Measurements from ENCODE around the gene HOXB3.
"Not testable (repeated sequence)": the region's sequence is repeated elsewhere in the genome, so short reads cannot be mapped to it uniquely, and the experiment has no call there.

The HOXB3 gene

DNA sequence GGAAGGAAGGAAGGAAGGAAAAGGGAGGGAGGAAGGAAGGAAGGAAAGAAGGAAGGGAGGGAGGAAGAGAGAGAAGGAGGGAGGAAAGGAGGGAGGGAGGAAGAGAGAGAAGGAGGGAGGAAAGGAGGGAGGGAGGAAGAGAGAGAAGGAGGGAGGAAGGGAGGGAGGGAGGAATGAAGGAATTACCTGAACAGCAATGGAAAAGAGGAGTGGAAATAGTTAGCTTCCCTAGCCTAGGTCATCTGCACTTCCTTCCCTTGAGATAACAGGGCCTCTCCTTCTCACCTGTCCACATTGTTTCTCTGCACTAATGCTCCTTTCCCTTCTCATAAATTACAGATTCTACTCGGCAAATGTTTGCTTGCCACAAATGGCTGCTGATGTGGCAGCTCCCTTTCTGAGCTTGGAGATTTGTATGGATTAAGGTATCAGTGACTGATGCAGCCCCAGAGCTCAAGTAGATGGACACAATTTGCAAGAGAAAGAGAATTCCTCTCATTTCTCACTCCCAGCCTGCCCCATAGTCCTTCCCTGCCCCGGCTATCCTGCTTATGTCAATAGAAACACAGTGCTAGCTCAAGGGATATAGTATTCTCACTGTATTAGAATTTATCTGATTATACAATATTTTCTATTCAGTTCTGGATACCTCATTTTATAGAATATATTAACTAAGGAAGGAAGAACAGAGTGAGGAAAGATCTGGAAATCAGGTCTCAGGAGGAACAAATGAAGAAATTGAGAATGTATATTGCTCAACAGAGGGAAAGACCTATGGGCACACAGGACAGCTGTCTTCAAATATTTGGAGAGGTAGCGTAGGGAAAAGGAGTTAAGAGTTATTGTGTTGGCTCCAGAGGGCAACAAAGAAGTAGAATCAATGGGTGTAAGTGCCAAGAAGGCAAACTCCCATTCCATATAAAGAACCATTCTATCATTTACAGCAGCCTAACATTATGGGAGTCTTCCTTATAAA is 73.8 kb downstream of the HOXB3 start:
- no peak for DNase-seq

DNA sequence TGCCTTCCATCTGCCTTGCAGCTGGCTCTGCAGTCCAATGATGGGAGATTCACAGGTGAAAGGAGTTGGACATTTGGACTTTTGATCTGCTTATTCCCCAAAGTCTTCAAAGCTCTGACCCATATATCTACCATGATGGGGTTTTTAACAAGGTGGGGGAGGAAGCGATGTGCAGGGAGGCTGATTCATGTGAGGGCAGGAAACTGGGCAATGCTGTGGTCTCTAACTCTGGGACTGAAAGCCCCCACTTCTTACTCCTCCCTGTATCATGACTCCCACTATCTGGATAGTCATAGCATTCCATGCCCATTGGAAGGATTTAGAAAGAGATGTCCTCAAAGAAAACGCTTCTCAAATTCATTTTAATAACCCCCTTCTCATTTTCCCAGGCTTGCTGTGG is 75.6 kb downstream of the HOXB3 start:
- DNase-seq = no peak

DNA sequence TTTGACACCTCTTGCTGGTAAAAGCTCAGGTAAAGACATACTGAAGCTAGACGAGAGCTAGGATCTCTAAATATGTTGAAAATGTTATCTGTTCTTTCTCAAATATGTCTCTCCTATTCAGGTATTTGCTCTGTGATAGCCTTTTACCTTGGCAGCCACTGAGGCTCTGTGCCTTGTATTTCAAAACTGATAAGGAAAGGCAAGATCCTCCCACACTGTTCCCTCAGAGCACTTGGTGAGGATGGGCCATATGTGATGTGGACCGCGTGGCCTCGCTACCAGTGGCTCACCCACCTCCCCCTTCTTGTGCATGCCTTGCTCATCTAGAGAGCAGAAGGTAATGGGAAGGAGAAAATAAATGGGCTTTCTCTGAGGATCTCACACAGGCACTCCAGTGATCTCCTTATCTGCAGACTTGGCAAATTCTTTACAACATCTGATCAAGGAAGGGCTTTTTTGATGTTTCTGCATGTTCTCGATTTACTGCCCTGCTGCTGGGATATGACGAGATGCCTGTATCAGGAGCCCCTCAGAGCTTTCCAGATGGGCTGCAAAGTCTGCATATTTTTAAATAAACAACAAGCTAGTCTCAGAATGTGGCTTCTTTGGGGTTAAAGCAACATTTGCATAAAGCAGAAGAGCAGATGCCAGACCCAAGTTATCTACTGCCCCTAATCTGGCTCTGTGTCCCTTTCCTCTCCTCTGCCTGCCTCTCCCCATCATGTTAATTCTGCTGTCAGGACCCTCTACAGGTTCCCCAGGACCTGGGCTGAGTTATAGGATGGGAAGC is 76.2 kb downstream of the HOXB3 start:
- no peak for DNase-seq

DNA sequence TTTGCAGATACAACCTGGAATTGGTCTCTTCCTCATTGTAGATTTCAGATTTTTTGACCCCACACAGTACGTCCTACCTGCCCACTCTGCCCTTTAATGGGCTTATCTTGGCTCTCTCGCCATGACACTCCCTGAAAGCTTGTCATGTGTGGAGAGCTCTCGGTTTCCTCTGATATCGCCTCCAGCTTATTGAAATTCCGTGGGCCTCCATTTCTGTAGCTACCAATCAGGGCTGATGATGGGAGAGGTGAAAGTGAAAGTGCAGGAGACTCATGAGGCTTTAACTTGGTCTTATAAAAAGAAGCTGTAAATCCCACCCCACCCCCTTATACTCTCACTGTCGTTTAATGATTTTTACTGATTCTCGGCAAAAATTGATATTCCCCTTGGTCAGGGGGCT is 76.9 kb downstream of the HOXB3 start:
- DNase-seq = no peak

DNA sequence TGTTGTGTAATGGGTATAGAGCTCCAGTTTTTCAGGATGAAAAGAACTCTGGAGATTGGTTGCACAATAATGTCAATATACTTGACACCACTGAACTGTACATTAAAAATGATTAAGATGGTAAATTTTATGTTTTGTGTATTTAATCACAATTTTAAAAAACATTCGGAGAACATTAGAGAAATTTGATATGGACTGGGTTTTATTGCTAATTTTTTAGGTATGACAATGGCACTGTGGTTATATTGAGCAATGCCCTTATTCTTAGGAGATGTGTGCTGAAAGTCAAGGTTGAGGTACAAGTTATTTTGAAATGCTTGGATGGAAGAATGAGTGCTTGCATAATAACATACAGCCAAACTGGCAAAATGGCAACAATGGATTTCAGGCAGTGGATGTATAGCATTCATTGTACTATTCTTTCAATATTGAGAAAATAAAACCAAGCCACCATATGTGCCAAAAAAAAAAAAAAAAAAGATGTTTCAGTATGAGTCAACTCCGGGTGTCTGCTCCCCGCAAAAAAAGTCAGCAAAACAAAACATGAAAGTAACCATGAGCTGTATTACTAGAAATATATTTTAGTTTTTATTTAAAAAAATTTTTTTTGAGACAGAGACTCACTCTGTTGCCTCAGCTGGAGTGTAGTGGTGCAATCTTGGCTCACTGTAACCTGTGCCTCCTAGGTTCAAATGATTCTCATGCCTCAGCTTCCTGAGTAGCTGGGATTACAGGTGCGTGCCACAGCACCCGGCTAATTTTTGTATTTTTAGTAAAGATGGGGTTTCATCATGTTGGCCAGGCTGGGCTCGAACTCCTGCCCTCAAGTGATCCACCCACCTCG is 79.1 kb downstream of the HOXB3 start:
- DNase-seq = peak; percentile 28

DNA sequence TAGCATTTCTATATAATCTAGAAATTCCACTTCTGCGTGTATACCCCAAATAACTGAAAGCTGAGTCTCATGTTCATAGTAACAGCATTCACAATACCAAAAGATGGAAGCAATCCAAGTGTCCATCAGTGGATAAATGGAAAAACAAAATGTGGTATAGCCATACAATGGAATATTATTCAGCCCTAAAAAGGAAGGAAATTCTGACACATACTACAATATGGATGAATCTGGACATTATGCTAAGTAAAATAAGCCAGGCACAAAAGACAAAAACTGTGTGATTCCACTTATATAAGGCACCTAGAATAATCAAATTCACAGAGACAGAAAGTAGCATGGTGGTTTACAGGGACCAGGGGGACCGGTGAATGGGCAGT is 79.7 kb downstream of the HOXB3 start:
- DNase-seq = no peak

DNA sequence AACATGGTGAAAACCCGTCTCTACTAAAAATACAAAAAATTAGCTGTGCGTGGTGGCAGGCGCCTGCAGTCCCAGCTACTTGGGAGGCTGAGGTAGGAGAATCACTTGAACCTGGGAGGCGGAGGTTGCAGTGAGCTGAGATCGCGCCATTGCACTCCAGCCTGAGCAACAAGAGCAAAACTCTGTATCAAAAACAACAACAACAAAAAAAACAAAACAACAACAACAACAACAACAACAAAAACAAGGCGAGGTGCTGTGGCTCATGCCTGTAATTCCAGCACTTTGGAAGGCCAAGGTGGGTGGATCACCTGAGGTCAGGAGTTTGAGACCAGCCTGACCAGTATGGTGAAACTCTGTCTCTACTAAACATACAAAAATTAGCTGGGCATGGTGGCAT is 80.3 kb downstream of the HOXB3 start:
- DNase-seq = not testable (repeated sequence)

DNA sequence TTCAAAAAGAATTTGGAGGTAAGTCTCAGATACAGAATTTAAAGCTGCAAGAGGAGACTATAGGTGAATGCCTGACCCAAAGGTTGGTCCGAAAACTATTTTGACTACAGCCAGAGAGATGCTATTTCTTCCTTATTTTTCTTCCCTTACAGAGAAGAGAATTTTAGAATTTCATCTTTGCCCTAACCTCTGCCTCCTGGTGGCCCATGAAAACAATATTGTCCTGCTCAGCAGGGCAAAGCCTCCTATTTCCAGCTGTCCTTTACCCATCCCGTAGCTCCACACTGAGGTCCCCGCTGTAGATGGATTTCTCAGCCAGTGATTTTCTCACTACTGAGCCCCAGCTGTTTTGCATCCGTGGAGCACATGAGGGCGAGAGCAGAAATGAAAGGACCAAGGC is 83.8 kb downstream of the HOXB3 start:
- DNase-seq = no peak

DNA sequence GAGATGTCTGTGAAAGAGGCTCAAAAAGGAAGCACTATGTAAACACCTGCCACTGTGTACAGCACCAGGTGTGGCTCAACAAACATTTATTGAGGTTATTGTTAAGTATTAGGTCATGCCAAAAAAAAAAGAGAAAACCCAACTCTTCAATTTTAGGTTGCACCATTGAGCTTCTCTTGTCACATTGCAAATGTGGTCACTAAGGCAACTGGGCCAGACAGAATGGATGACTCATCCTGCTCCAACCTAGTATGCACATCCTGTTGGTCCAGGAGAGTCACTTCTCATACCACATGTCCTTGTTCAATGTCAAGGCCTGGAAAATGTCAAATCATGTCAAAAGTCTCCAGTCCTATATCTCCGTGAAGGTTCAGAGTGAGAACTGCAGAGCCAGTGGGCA is 84.3 kb downstream of the HOXB3 start:
- DNase-seq = peak; percentile 43

DNA sequence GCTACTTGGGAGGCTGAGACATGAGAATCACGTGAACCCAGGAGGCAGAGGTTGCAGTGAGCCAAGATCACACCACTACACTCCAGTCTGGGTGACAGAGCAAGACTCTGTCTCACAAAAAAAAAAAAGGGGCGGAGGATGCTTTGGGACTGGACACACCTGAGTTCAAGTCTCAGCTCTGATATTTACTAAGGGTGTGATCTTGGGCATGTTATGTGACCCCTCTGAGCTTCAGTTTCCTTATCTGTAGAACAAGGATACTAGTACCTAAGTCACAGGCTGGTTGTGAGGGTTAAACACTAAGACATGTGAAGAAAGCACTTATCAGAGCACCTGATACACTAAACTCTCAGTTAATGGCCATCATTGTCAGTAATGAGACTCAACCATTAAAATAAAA is 85.1 kb downstream of the HOXB3 start:
- no peak for DNase-seq

DNA sequence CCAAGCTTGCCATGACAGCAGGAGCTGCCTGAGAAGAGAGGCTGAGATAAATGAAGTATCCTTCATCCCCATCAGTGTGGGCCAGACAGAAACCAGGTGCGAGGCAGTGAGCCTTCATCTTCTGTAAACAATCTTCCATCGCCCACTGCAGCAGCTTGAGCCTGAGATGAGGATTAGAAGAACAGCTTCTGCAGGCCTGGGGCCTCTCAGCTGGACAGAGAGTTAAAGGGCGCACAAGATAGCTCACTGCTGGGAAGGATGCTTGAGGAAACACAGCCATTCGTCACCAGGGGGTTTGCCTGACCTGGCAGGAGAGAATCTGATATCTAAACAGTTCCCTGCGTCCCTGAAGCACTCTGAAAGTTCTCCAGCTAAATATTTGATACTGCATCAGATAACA is 86.3 kb downstream of the HOXB3 start:
- DNase-seq = no peak

DNA sequence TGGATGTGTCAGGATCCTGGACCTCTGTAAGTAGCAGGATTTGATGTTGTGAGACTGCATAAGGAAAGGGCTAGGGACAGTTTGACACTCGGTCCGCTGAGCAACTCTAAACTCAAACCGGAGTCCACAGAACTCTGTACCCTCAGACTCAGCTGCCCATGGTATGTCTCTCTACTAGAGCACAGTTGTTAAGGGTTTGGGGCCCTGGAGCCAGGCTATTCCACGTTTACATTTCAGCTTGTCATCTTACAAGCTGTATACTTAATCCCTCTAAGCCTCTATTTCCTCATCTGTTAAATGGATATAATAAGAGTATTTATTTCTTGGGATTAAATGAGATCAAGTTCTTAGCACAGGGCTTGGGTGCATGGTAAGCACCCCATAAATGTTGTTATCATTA is 87.1 kb downstream of the HOXB3 start:
- no peak for DNase-seq

DNA sequence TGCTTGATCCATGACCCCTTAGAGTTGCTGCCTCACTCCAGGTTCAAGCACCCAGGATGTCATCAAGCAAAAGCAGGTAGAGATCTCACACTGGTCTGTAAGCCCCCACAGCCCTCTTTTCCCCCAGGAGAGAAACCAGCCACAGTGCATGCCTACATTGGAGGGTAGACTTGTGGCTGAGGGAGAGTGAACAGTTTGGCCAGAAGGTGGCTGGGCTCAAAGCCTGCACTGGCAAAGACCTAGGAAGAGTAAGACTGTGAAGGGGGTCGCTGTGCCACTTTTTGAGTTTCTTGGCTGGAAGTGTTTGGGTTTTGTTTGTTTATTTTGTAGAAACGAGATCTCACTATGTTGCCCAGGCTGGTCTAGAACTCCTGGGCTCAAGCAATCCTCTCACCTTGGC is 87.7 kb downstream of the HOXB3 start:
- DNase-seq = no peak

DNA sequence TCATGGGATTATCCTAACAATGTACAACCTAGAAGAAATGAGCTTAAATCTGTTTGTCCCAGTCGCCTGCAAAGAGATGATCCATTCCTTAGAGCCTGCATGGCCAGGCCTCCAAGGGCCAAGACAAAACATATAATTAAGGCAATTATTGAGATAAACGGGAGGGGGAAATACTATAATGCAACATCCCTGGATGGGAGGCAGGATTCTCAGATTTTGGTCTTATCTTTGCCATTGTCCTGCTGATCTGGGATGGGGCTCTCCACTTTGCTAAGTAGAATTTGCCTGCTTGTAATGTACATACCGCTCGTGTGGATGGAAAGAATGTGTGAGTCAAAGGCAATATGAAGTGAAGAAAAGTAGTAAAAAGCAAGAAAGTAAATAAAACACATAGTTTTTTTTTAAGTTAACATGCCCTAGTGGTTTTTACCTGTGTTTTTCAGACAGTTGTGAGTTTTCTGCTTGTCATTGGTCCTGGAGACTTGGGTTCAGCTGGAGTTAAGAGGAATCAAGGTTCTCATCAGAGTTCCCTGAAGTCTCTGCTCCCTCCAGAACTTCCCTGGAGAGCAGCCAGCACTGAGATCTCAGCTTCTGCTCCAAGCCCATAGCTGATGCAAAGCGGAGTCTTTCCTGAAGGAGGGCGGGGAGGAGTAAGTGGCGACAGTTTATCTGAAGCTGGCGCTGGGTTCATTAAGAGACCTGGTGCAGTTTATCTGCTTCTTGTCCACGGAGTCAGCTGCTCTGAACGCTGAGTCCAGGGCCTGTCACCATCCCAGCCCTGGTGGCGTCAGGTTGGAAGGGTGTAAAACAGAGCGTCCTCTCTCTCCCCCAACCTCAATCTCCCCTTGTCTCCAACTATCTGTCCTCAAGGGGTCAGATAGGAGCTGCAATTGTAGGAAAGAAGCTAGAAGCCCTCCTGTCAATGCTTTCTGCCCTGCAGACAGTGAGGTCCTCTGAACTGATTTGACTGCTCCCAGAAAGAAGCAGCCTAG is 89.3 kb downstream of the HOXB3 start:
- DNase-seq = no peak

DNA sequence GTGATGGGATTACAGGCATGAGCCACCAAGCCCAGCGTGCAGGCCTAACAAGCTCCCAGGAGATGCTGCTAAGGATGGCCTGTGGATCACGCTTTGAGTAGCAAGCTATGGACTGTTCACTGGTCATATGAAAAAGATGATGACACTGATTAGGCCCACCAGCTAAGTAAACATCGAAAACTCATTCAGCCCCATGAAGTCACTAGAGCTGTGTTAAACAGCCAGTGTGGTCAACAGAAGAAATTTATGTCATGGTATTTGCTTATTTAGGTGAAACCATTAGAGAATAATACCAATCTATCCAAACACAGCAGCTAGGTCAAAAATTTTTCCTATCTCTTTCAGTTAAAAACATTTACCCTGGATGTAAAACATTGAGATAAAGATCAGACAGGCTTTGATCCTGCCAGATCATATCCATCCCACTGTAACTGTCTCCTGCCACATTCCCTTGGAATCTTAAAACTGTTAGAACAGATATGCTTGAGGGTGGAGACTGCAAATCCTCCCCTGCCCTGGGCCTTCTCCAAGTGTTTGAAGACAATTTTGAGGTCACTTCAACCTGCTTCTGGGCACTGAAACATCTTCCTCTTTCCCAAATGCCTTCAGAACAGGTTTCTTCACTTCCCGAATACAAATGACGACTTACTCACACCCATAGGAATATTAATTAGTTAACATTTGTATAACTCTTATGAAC is 90.2 kb downstream of the HOXB3 start:
- DNase-seq = no peak

DNA sequence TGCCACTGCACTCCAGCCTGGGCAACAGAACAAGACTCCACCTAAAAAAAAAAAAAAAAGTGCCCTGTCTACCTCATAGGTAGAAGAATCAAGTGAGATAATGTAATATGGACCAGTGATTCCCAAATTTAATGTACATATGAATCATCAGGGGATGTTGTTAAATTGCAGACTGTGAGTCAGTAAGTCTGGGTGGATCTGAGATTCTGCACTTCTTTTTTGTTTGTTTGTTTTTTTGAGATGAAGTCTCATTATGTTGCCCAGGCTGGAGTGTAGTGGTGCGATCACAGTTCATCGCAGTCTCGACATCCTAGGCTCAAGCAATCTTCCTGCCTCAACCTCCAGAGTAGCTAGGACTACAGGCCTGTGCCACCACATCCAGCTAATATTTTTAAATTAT is 90.8 kb downstream of the HOXB3 start:
- DNase-seq = no peak
